Osteoblast (primary cell): Measurements from ENCODE around the gene ABLIM3. TPM values are rescaled to one million over a fixed set of nuclear protein-coding genes. Genes with fewer than 3 reads are reported as not detected.

ENCODE experiments used
- DNase-seq: peaks from one replicate; pipeline ENCODE4 v3.0.0; 2011; ENCODE audit warnings: low spot score, mixed read lengths; ENCODE audit not compliant: insufficient read length; ENCODE audit errors: missing footprints
- H2AFZ ChIP-seq: 2 replicates; pipeline ENCODE4 v1.6.0; 2011; ENCODE audit warnings: mild to moderate bottlenecking, low read length
- H3K27ac ChIP-seq: 2 replicates; pipeline ENCODE4 v1.5.1; 2011; ENCODE audit warnings: mild to moderate bottlenecking, low read depth, low read length, moderate library complexity
- H3K27me3 ChIP-seq: 2 replicates; pipeline ENCODE4 v1.6.0; 2012; ENCODE audit warnings: mild to moderate bottlenecking, control low read depth, inconsistent platforms, low read length, moderate library complexity; ENCODE audit not compliant: insufficient read depth
- H3K36me3 ChIP-seq: 2 replicates; pipeline ENCODE4 v1.5.1; 2011; ENCODE audit warnings: mild to moderate bottlenecking, low read length, control low read depth, moderate library complexity; ENCODE audit not compliant: insufficient read depth
- H3K4me1 ChIP-seq: 2 replicates; pipeline ENCODE4 v1.5.1; 2011; ENCODE audit warnings: mild to moderate bottlenecking, low read length, control low read depth, moderate library complexity; ENCODE audit not compliant: insufficient read depth
- H3K4me2 ChIP-seq: 2 replicates; pipeline ENCODE4 v1.6.0; 2011; ENCODE audit warnings: mild to moderate bottlenecking, low read length; ENCODE audit not compliant: insufficient read depth
- H3K4me3 ChIP-seq: fragments of 200-600 bp; sonication (generic); 3 replicates; pipeline ENCODE4 v1.5.1; 2012; ENCODE audit warnings: mild to moderate bottlenecking, low read length, inconsistent platforms; ENCODE audit not compliant: insufficient read depth
- H3K79me2 ChIP-seq: 2 replicates; pipeline ENCODE4 v1.6.0; 2012; ENCODE audit warnings: mild to moderate bottlenecking, low read length, control low read depth, inconsistent platforms; ENCODE audit not compliant: insufficient read depth
- H3K9me3 ChIP-seq: 2 replicates; pipeline ENCODE4 v1.5.1; 2011; ENCODE audit warnings: low read depth, low read length, control low read depth
- H4K20me1 ChIP-seq: 2 replicates; pipeline ENCODE4 v1.6.0; 2012; ENCODE audit warnings: mild to moderate bottlenecking, low read length, control low read depth; ENCODE audit not compliant: insufficient read depth
- CTCF ChIP-seq: IDR thresholded peaks from 2 replicates; pipeline ENCODE4 v1.5.1; 2011; ENCODE audit warnings: mild to moderate bottlenecking, low read depth, low read length, moderate library complexity; ENCODE audit errors: extremely low read depth
- total RNA-seq: library from RNA; depleted of rRNA; stranded (reverse); fragments of >200 nt; gene quantifications from 2 replicates; pipeline ENCODE4 v1.2.3, GENCODE V29; 2012

ABLIM3 gene
- total RNA-seq, 1 donor, result 5.8 TPM

- Histone ChIP-seq H3K27ac (no peak overlapping the region), H3K9me3 (no peaks in the 10 kb centered on the region), H3K4me3 (no peak overlapping the region), H2AFZ (no peak overlapping the region), H3K79me2 (no peaks in the 10 kb centered on the region), H3K4me1 (peaks cover 7% of the 10 kb centered on the region), H3K27me3 (no peaks in the 10 kb centered on the region), H3K4me2 (no peak overlapping the region), H4K20me1 (no peaks in the 10 kb centered on the region), H3K36me3 (no peaks in the 10 kb centered on the region)
- DNase-seq, result no peak
- TF ChIP-seq CTCF, result no peak
These were observed 161.9 kb downstream of the ABLIM3 start for GRCh38 chr5:149303210-149303609.

DNA sequence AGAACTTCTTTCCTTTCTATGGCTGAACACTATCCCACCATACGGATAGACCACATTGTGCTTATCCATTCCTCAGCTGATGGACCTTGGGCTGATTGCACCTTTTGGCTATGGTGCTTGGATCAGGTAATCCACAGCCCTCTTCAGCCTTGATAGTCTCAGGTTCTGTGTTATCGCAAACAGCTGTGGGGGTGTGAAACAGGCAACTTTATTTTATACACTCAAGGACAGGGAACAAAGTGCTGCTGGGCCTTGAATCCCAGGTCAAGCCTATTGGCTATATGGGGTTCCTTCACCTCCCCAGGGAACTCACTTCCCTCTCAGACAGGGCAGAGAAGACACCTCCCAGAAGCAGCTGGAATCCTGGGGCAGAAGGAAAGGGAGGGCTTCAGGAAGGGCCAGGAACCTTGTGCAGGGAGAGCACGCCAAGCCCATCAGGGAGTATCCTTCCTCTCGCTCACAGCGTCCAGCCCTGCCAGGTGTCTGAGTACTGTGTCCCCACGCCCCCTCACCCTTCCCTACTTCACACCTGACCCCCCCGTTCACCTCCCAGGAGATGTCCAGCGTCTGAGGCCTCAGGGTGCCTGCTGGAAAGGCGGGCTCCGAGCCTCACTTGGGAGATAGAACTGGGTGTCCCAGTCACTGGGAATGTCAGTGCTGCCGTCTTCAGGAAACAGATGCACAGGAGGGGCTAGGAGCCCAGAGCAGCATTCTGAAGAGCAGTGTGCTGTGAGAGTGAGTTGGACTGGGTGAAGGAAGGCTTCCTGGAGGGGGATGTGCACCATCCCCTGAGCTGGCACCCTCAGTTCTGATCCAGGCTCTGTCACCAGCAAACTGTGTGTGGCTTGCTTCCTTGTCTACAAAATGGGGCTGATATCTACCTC, 163.1 kb downstream of the ABLIM3 start:
- H3K4me3 ChIP-seq, result no peak overlapping the region
- TF ChIP-seq CTCF, result no peak
- DNase-seq, result no peak
- no peaks in the 10 kb centered on the region for H3K9me3 ChIP-seq
- no peaks in the 10 kb centered on the region for H3K79me2 ChIP-seq
- peaks cover 7% of the 10 kb centered on the region for H3K4me1 ChIP-seq
- no peak overlapping the region for H3K4me2 ChIP-seq
- no peak overlapping the region for H3K27ac ChIP-seq
- H3K27me3 ChIP-seq, result no peaks in the 10 kb centered on the region
- no peaks in the 10 kb centered on the region for H3K36me3 ChIP-seq
- no peak overlapping the region for H2AFZ ChIP-seq
- no peaks in the 10 kb centered on the region for H4K20me1 ChIP-seq

DNA sequence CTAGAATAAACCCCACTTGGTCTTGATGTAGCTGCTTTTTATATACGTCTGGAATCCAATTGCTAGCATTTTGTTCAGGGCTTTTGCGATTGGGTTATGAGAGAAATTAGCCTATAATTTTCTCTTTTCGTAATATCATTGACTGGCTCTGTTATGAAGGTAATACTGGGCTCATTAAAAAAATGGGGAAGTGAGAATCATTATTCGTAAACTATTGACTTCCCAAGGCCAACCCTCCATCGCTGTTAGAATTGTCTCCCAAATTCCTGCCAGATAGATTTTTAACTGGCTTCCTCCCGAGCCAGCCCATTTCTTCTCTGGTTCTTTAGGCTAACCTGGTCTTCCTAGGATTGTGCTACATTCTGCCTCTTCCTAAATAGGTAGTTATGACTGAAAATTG, 168.1 kb downstream of the ABLIM3 start:
- no peak overlapping the region for H3K4me2 ChIP-seq
- H3K36me3 ChIP-seq, result no peaks in the 10 kb centered on the region
- no peaks in the 10 kb centered on the region for H3K79me2 ChIP-seq
- no peak for TF ChIP-seq CTCF
- no peak for DNase-seq
- H3K4me3 ChIP-seq, result no peak overlapping the region
- no peaks in the 10 kb centered on the region for H3K27me3 ChIP-seq
- no peaks in the 10 kb centered on the region for H4K20me1 ChIP-seq
- no peak overlapping the region for H3K27ac ChIP-seq
- no peaks in the 10 kb centered on the region for H3K9me3 ChIP-seq
- H2AFZ ChIP-seq, result no peak overlapping the region
- no peaks in the 10 kb centered on the region for H3K4me1 ChIP-seq

Other genes with a start within 250 kb of the ABLIM3 start
- 0.59 and 0.72 TPM in 2 replicates for gene SH3TC2, start 78.4 kb upstream of the ABLIM3 start, total RNA-seq
- gene AFAP1L1, start 130.4 kb downstream of the ABLIM3 start, total RNA-seq, result 1.1 and 1.5 TPM in 2 replicates
- gene GRPEL2, start 204.0 kb downstream of the ABLIM3 start, total RNA-seq, result 34.7 and 34.8 TPM in 2 replicates
- gene PCYOX1L, start 216.6 kb downstream of the ABLIM3 start, total RNA-seq, result 4.3 and 4.7 TPM in 2 replicates
- gene IL17B, start 237.8 kb downstream of the ABLIM3 start, total RNA-seq, result 0.29 TPM in 1 of 2 replicates, not detected in the other